Ureter (tissue), 1 donor: ENCODE results near the gene ANKRD55. TPM values are rescaled to one million over a fixed set of nuclear protein-coding genes. Genes with fewer than 3 reads are reported as not detected.
"Not testable (repeated sequence)": the region's sequence is repeated elsewhere in the genome, so short reads cannot be mapped to it uniquely, and the experiment has no call there.

Experiments
- DNase-seq: peaks from one replicate; pipeline ENCODE4 v3.0.0-alpha.2; 2020; ENCODE audit warnings: low spot score
- total RNA-seq: library from RNA; stranded (reverse); gene quantifications from one replicate; pipeline ENCODE4 v1.2.4, GENCODE V29; 2023
- donor health status: DM: yes; HTN: yes; CAD: no.

The ANKRD55 gene
- total RNA-seq, 1 donor from 2014 or later = 0.34 TPM

GRCh38 chr5:56144211-56144610 is 88.9 kb downstream of the ANKRD55 start:
- DNase-seq = no peak

GRCh38 chr5:56143373-56143714 is 89.8 kb downstream of the ANKRD55 start:
- no peak for DNase-seq

GRCh38 chr5:56142614-56143372 is 90.3 kb downstream of the ANKRD55 start:
- DNase-seq = no peak

GRCh38 chr5:56142233-56142613 is 90.9 kb downstream of the ANKRD55 start:
- DNase-seq = no peak

GRCh38 chr5:56140073-56140472 is 93.1 kb downstream of the ANKRD55 start:
- DNase-seq = no peak

- DNase-seq = no peak
These were observed 102.5 kb downstream of the ANKRD55 start for GRCh38 chr5:56130664-56131063.

- no peak for DNase-seq
These were observed 103.8 kb downstream of the ANKRD55 start for GRCh38 chr5:56129288-56129687.

- DNase-seq = no peak
These were observed 105.0 kb downstream of the ANKRD55 start for GRCh38 chr5:56128113-56128512.

- DNase-seq = no peak
These were observed 106.5 kb downstream of the ANKRD55 start for GRCh38 chr5:56126487-56127179.

- peak; percentile 50 for DNase-seq
These were observed 109.4 kb downstream of the ANKRD55 start for GRCh38 chr5:56123531-56124243.

- DNase-seq = not testable (repeated sequence)
These were observed 110.7 kb downstream of the ANKRD55 start for GRCh38 chr5:56122360-56122985.

GRCh38 chr5:56119050-56119449 is 114.1 kb downstream of the ANKRD55 start:
- no peak for DNase-seq

- DNase-seq = no peak
These were observed 116.5 kb downstream of the ANKRD55 start for GRCh38 chr5:56116599-56117141.

GRCh38 chr5:56115589-56115988 is 117.5 kb downstream of the ANKRD55 start:
- DNase-seq = no peak

- no peak for DNase-seq
These were observed 120.5 kb downstream of the ANKRD55 start for GRCh38 chr5:56112526-56113121.

- DNase-seq = no peak
These were observed 121.7 kb downstream of the ANKRD55 start for GRCh38 chr5:56111404-56111781.

GRCh38 chr5:56110646-56111403 is 122.3 kb downstream of the ANKRD55 start:
- no peak for DNase-seq

- no peak for DNase-seq
These were observed 124.9 kb downstream of the ANKRD55 start for GRCh38 chr5:56108246-56108645.

- DNase-seq = no peak
These were observed 126.3 kb downstream of the ANKRD55 start for GRCh38 chr5:56106837-56107236.

- no peak for DNase-seq
These were observed 127.4 kb downstream of the ANKRD55 start for GRCh38 chr5:56105511-56106291.
